Liver (tissue), 9 donors: ENCODE results near the gene CAMP. TPM values are rescaled to one million over a fixed set of nuclear protein-coding genes. Genes with fewer than 3 reads are reported as not detected.
"Not testable (repeated sequence)": the region's sequence is repeated elsewhere in the genome, so short reads cannot be mapped to it uniquely, and the experiment has no call there.

Experiments used
- DNase-seq: peaks from one replicate; pipeline ENCODE4 v3.0.0-alpha.2; 2017; ENCODE audit warnings: low spot score
- H3K27ac ChIP-seq, 2 donors: one replicate each; pipeline ENCODE4 v1.7.0; 2013; ENCODE audit warnings: inconsistent platforms in 2 of 2, low read length in 2 of 2, control low read depth in 1 of 2, low read depth in 1 of 2, mild to moderate bottlenecking in 1 of 2
- H3K27me3 ChIP-seq, 4 donors: one replicate each; pipeline versions ENCODE4 v1.6.1 to v1.7.0; 2013; ENCODE audit warnings: low read length in 3 of 4, inconsistent platforms in 1 of 4, mild to moderate bottlenecking in 1 of 4, moderate library complexity in 1 of 4; ENCODE audit not compliant: control insufficient read depth in 4 of 4, insufficient read depth in 4 of 4
- H3K36me3 ChIP-seq, 4 donors: one replicate each; pipeline versions ENCODE4 v1.6.1 to v1.7.0; 2013; ENCODE audit warnings: low read length in 3 of 4, mild to moderate bottlenecking in 3 of 4, low read depth in 1 of 4, moderate library complexity in 1 of 4; ENCODE audit not compliant: control insufficient read depth in 4 of 4, insufficient read depth in 3 of 4
- H3K4me1 ChIP-seq, 4 donors: one replicate each; pipeline versions ENCODE4 v1.6.1 to v1.7.0; 2013; ENCODE audit warnings: low read length in 3 of 4, mild to moderate bottlenecking in 3 of 4, moderate library complexity in 1 of 4; ENCODE audit not compliant: control insufficient read depth in 4 of 4, insufficient read depth in 4 of 4
- H3K4me3 ChIP-seq, 3 donors: one replicate each; pipeline versions ENCODE4 v1.6.1 to v1.7.0; 2013; ENCODE audit warnings: low read length in 3 of 3, control low read depth in 1 of 3, low read depth in 1 of 3, mild to moderate bottlenecking in 1 of 3
- H3K9ac ChIP-seq, 2 donors: one replicate each; pipeline ENCODE4 v1.7.0; 2013; ENCODE audit warnings: low read length in 2 of 2, mild to moderate bottlenecking in 2 of 2, moderate library complexity in 2 of 2, control low read depth in 1 of 2, low read depth in 1 of 2
- H3K9me3 ChIP-seq, 4 donors: one replicate each; pipeline versions ENCODE4 v1.6.1 to v1.7.0; 2013; ENCODE audit warnings: low read length in 3 of 4; ENCODE audit not compliant: control insufficient read depth in 4 of 4
- FOXA2 ChIP-seq: IDR thresholded peaks from 2 replicates; pipeline ENCODE4 v1.6.1; 2016; ENCODE audit warnings: antibody characterized with exemption
- HNF4A ChIP-seq, 2 donors: conservative IDR thresholded peaks; 2 replicates each; pipeline ENCODE4 v1.6.1; 2016; ENCODE audit warnings: antibody characterized with exemption in 2 of 2, mild to moderate bottlenecking in 2 of 2
- NR2F2 ChIP-seq: IDR thresholded peaks from 2 replicates; pipeline ENCODE4 v1.6.1; 2016; ENCODE audit warnings: antibody characterized with exemption
- RAD21 ChIP-seq, 2 donors: IDR thresholded peaks; 2 replicates each; pipeline ENCODE4 v1.6.1; 2016; ENCODE audit warnings: antibody characterized with exemption in 2 of 2, mild to moderate bottlenecking in 2 of 2
- REST ChIP-seq: IDR thresholded peaks from 2 replicates; pipeline ENCODE4 v1.6.1; 2016; ENCODE audit warnings: antibody characterized with exemption, mild to moderate bottlenecking
- ZBTB33 ChIP-seq: IDR thresholded peaks from 2 replicates; pipeline ENCODE4 v1.6.1; 2016; ENCODE audit warnings: antibody characterized with exemption
- WGBS: extraction: QIAGEN DNeasy Blood & Tissue Kit; methylation state at CpG from one replicate; pipeline ENCODE4 v1.1.7; 2013; 5-methylcytosine and 5-hydroxymethylcytosine counted together
- polyA plus RNA-seq, 2 donors: library from polyadenylated mRNA; stranded (reverse) in 1 of 2; unstranded in 1 of 2; fragments of 200-250 nt in 1 of 2; fragments of >200 nt in 1 of 2; fragmentation: Nextera tagmentation in 1 of 2; extraction: Ambion mirVana in 1 of 2; gene quantifications; one replicate each; pipeline versions ENCODE4 v1.2.1 to v1.2.3, GENCODE V29; 2013 to 2015
- total RNA-seq, 2 donors: library from RNA; depleted of rRNA; stranded (reverse); fragments of >200 nt; gene quantifications; one replicate each; pipeline ENCODE4 v1.2.3, GENCODE V29; 2014
- donor health status: healthy.
- donor health status: healthy.
- donor health status: healthy.
- donor health status: healthy.
- donor health status: healthy.

The CAMP gene
- total and polyA plus RNA-seq, 4 donors, result 0.25 to 3.2 (median 0.62) TPM; not detected in 1

- no peak overlapping the region for H3K9ac ChIP-seq
- no peaks in the 10 kb centered on the region for H3K36me3 ChIP-seq
- no peaks in the 10 kb centered on the region for H3K27me3 ChIP-seq
- no peak overlapping the region for H3K4me3 ChIP-seq
- peak; percentile 57 for DNase-seq
- 76% methylated on average over 3 of the region's 3 CpGs for WGBS
- H3K9me3 ChIP-seq, result no peaks in the 10 kb centered on the region
- no peaks in the 10 kb centered on the region for H3K4me1 ChIP-seq
- no peak for TF ChIP-seq HNF4A (conservative IDR thresholded peaks at IDR 0.05)
- H3K27ac ChIP-seq, result no peak overlapping the region
These were observed 15.2 kb upstream of the CAMP start for GRCh38 chr3:48208076-48208475.

GRCh38 chr3:48209445-48209844 lies 13.8 kb upstream of the CAMP start:
- Histone ChIP-seq H3K27ac (no peak overlapping the region), H3K9me3 (no peaks in the 10 kb centered on the region), H3K4me3 (no peak overlapping the region), H3K27me3 (no peaks in the 10 kb centered on the region), H3K9ac (no peak overlapping the region), H3K36me3 (no peaks in the 10 kb centered on the region), H3K4me1 (no peaks in the 10 kb centered on the region)
- WGBS, result 97% methylated on average over 4 of the region's 4 CpGs
- no peak for TF ChIP-seq ZBTB33
- no peak for TF ChIP-seq REST
- no peak for TF ChIP-seq NR2F2
- no peak for TF ChIP-seq FOXA2
- no peak for TF ChIP-seq RAD21 (IDR thresholded peaks at IDR 0.05)
- no peak for DNase-seq

GRCh38 chr3:48210534-48210933 lies 12.8 kb upstream of the CAMP start:
- not testable (repeated sequence) for H3K27ac ChIP-seq, H3K27me3 ChIP-seq, H3K4me3 ChIP-seq, H3K36me3 ChIP-seq, H3K9me3 ChIP-seq, H3K9ac ChIP-seq, H3K4me1 ChIP-seq, DNase-seq
- WGBS, result 79% methylated on average over 41 of the region's 48 CpGs

- H3K27me3 ChIP-seq, H3K4me3 ChIP-seq, H3K9me3 ChIP-seq, H3K27ac ChIP-seq, H3K36me3 ChIP-seq, H3K9ac ChIP-seq, DNase-seq, H3K4me1 ChIP-seq: not testable (repeated sequence)
- 96% methylated on average over 15 of the region's 36 CpGs for WGBS
These were observed 11.5 kb upstream of the CAMP start for GRCh38 chr3:48211776-48212175.
